DND-41 (cell line): ENCODE results near the gene CBX1.

Experiments used
- ATAC-seq: fragments of 200-7000 bp; cut with Tn5 transposase; 3 replicates; pipeline ENCODE4 v1.9.1; 2021; ENCODE audit warnings: low read depth; ENCODE audit not compliant: insufficient read depth
- DNase-seq: peaks from one replicate; pipeline ENCODE4 v3.0.0-alpha.2; 2020
- H2AFZ ChIP-seq: 2 replicates; pipeline ENCODE4 v1.6.0; 2012; ENCODE audit warnings: low read depth, low read length
- H3K27ac ChIP-seq: 2 replicates; pipeline ENCODE4 v1.5.1; 2012; ENCODE audit warnings: low read length, inconsistent platforms
- H3K27me3 ChIP-seq: fragments of 200-600 bp; sonication (generic); 2 replicates; pipeline ENCODE4 v1.6.0; 2012; ENCODE audit warnings: low read length, mild to moderate bottlenecking, inconsistent platforms; ENCODE audit not compliant: insufficient read depth, poor library complexity
- H3K36me3 ChIP-seq: 2 replicates; pipeline ENCODE4 v1.5.1; 2012; ENCODE audit warnings: low read length, inconsistent platforms; ENCODE audit not compliant: insufficient read depth
- H3K4me1 ChIP-seq: 2 replicates; pipeline ENCODE4 v1.5.1; 2012; ENCODE audit warnings: mild to moderate bottlenecking, low read length; ENCODE audit not compliant: insufficient read depth
- H3K4me2 ChIP-seq: 2 replicates; pipeline ENCODE4 v1.6.0; 2012; ENCODE audit warnings: mild to moderate bottlenecking, moderate library complexity, low read length, inconsistent platforms; ENCODE audit not compliant: insufficient read depth
- H3K4me3 ChIP-seq, 2 experiments: fragments of 200-600 bp in 1 of 2; shearing (Covaris generic) in 1 of 2; 2 replicates each; pipeline ENCODE4 v1.5.1; 2012 to 2016; ENCODE audit warnings: inconsistent platforms in 2 of 2, low read length in 2 of 2, mild to moderate bottlenecking in 2 of 2, low read depth in 1 of 2, moderate library complexity in 1 of 2
- H3K79me2 ChIP-seq: 2 replicates; pipeline ENCODE4 v1.6.0; 2012; ENCODE audit warnings: low read length, inconsistent platforms; ENCODE audit not compliant: insufficient read depth
- H3K9ac ChIP-seq: 2 replicates; pipeline ENCODE4 v1.6.0; 2012; ENCODE audit warnings: low read depth, mild to moderate bottlenecking, inconsistent platforms, low read length, moderate library complexity
- H3K9me3 ChIP-seq: 2 replicates; pipeline ENCODE4 v1.5.1; 2012; ENCODE audit warnings: low read length, moderate library complexity, mild to moderate bottlenecking, inconsistent platforms; ENCODE audit not compliant: insufficient read depth, severe bottlenecking
- H4K20me1 ChIP-seq: 2 replicates; pipeline ENCODE4 v1.6.0; 2012; ENCODE audit warnings: low read length; ENCODE audit not compliant: insufficient read depth
- CTCF ChIP-seq: IDR thresholded peaks from 2 replicates; pipeline ENCODE4 v1.5.1; 2012; ENCODE audit warnings: borderline replicate concordance, low read length, moderate library complexity, mild to moderate bottlenecking; ENCODE audit not compliant: poor library complexity, severe bottlenecking; ENCODE audit errors: extremely low read depth
- EZH2 ChIP-seq: IDR thresholded peaks from 3 replicates; pipeline ENCODE4 v1.6.1; 2012; ENCODE audit warnings: borderline replicate concordance, low read depth, mild to moderate bottlenecking, moderate library complexity, low read length, inconsistent platforms; ENCODE audit not compliant: severe bottlenecking

The CBX1 gene

DNA sequence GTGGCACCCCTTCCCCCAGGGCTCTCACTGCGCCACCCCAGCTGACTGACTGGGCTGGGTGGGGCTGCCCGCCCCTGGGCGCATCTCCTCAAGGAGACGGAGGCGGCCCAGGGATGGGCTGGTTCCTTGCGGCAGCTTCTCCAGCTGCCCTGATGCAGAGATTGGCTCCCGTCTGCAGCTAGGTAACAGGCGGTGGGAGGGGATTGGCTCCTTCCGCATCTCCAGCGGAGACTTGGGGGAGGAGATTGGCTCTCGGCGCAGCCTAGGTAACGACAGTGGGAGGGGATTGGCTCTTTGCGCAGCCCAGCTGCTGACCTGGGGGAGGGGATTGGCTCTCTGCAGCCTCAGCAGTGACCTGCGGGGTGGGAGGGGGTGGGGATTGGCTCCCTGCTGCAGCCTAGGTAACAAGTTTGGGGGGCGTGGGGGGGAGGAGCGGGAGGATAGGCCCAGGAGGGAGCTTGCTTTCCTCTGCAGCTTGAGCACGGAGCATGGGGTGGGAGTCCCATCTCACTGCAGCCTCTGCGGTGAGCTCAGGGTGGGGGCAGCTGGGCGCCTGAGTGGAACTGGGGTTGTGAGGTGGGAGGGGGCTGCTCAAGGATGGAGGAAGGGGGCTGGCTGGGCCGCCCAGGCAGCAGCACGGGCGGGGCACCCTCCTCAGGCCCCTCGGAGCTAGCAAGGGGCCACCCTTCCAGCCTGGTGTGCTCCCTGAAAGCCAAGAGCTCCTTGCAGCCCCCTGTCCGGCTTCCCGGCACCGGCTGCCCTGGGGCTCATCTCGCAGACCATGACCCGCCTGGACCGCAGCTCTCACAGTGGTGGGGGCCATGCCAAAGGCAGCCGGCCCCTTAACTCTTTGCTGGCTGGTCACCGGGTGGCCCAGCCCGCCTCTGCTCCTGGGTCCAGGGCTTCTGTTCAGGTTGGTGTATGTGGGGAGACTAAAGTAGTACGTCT, 46.8 kb downstream of the CBX1 start:
- Histone ChIP-seq H3K4me3 (no peak overlapping the region), H4K20me1 (peaks cover 97% of the 10 kb centered on the region), H3K4me2 (peak overlapping the region; percentile 73; the same call in 1 of the 2 replicates), H3K27me3 (no peaks in the 10 kb centered on the region), H3K27ac (no peak overlapping the region), H3K9ac (no peak overlapping the region), H3K79me2 (peaks cover 88% of the 10 kb centered on the region), H3K9me3 (no peaks in the 10 kb centered on the region), H3K36me3 (peaks cover 93% of the 10 kb centered on the region), H3K4me1 (peaks cover 60% of the 10 kb centered on the region), H2AFZ (no peak overlapping the region)
- TF ChIP-seq CTCF: no peak
- TF ChIP-seq EZH2: no peak
- no peak for DNase-seq
- no peak for ATAC-seq

DNA sequence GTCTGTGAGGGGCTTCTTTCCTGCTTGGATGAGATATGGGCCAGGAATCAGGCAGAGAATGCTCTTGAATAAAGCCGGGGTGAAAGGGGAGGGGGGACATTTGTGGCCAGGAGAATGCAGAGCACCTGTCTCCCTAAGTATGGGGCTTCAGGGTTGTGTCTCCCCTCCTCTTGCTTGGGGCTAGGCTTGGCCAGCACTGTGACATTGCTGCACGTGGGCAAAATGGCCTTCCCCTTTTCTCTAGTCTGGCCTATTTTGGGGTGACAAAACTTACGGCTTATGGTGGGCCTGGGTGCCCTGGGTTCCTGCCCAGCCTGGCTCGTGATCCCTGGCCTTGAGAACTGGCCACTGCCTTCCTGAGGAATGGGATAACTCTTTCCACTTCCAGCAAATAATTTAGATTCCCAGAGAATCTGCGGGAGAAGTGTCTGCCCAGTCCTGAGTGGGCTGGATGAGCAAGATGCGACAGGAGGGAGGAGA, 47.5 kb downstream of the CBX1 start:
- DNase-seq (no peak), ATAC-seq (no peak)
- H2AFZ ChIP-seq: no peak overlapping the region
- 0 out of 2 replicates have a peak overlapping the region, but pooled peaks have one; percentile 12 for H3K9ac ChIP-seq
- no peak overlapping the region for H3K27ac ChIP-seq
- peaks cover 89% of the 10 kb centered on the region for H3K79me2 ChIP-seq
- no peaks in the 10 kb centered on the region for H3K9me3 ChIP-seq
- H3K4me3 ChIP-seq: no peak overlapping the region
- H3K4me2 ChIP-seq: peak overlapping the region; percentile 73; the same call in 1 of the 2 replicates
- TF ChIP-seq EZH2 (no peak), CTCF (no peak)
- H3K27me3 ChIP-seq: no peaks in the 10 kb centered on the region
- H4K20me1 ChIP-seq: peaks cover 91% of the 10 kb centered on the region
- H3K36me3 ChIP-seq: peaks cover 86% of the 10 kb centered on the region
- H3K4me1 ChIP-seq: peaks cover 66% of the 10 kb centered on the region

DNA sequence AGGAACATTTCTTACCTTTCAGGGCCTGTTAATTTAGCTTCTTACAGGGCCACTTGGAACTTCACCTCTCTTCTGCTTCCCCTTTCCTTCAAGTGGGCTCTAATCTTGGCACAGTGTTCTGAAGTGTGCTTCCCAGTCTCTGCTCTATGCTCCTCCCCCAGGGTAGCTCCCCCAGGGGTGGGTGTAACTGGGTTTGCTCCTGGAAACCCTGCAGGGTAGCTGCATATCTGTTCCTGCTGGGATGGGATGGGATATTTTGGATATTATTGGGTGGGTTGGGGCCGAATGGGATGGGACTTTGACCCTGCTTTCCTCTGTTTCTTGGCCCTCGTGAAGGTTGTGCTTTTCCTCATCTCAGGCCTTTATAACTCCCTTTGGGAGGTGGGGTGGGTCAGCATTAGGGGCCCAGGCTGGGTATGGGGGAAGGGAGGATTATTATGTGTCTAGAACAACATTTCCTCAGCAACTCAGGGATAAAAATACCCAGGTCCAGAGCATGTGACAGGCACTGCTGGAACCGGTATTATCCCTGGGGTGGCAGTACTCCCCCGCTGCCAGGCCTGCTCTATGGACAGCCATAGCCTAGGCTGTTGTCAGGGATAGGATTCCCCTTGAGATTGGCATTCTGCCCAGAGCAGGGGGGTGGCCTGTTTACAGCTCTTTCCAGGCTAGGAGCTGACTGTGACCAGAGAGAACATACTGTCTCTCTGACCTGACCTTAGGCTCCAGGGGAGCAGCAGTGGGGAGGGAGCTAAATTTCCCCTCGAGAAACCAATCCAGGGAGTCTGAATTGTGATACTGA, 48.1 kb downstream of the CBX1 start:
- peaks cover 80% of the 10 kb centered on the region for H3K36me3 ChIP-seq
- peak overlapping the region in 1 of 2 experiments; percentile 21; a peak in 1 of 4 replicates for H3K4me3 ChIP-seq
- no peaks in the 10 kb centered on the region for H3K27me3 ChIP-seq
- H2AFZ ChIP-seq: no peak overlapping the region
- H3K4me2 ChIP-seq: peak overlapping the region; percentile 73; the same call in 1 of the 2 replicates
- H3K9ac ChIP-seq: 0 out of 2 replicates have a peak overlapping the region, but pooled peaks have one; percentile 12
- H3K27ac ChIP-seq: no peak overlapping the region
- H3K9me3 ChIP-seq: no peaks in the 10 kb centered on the region
- H4K20me1 ChIP-seq: peaks cover 84% of the 10 kb centered on the region
- ATAC-seq (no peak), DNase-seq (no peak)
- H3K4me1 ChIP-seq: peaks cover 66% of the 10 kb centered on the region
- H3K79me2 ChIP-seq: peaks cover 93% of the 10 kb centered on the region
- TF ChIP-seq EZH2 (no peak), CTCF (no peak)
